ENCODE measurements around the gene GDNF.
"Not testable (repeated sequence)": the region's sequence is repeated elsewhere in the genome, so short reads cannot be mapped to it uniquely, and the experiment has no call there.

Gene GDNF

DNA sequence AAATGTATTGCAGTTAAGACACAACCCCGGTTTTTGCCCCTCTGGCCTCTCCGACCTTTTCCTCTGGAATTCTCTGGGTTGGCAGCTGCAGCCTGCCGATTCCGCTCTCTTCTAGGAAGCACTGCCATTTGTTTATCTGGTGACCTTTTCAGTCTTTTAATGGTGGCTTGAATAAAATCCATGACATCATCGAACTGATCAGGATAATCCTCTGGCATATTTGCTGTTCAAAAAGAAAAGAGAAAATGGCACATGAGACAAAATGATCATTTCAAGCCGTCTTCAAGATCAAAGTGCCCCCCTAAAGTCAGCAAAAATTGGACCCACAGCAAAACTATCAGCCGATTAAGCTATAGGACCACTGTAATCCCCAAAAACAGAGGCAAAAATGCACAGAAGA is 23.9 kb downstream of the GDNF start:
- DNase-seq, result no peak

DNA sequence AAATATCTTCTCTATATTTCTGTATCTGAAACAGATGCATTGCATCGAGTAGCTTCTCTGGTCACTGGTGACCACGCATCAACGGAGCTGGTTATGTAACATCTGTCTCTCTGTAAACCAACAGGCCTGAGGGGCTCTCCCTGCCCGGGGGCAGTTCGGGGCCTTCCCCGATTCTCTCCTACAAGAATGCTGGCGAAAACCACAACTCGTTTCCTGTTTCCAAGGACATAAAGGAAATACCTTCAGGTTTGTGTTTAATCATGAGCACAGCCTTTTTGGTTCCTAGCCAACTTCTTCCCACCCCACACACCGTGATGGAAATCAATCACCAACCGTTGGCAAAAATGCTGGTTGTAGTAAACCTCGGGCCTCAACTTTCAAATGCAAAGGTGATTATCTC is 25.1 kb downstream of the GDNF start:
- DNase-seq, result no peak

GRCh38 chr5:37812365-37812764 is 27.5 kb downstream of the GDNF start:
- DNase-seq, result no peak

DNA sequence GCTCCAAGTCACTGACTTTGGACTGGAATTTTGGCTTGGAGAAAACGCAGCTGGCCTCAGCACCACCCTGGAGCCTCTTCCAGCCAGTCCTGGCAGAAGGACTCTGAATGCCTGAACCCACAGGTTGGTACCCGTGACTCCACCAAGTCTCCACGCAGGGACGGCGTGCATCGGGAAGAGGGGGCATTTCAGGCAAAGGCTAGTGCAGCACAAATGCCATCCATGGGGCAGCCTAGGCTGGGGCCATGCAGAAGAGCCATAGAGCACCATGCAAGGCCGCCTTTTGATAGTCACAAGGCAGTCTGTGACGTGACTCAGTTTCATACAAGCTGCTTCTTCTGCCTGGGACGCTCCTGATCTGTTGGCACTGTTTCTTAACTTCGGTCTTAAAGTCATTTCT is 28.0 kb downstream of the GDNF start:
- no peak for DNase-seq

GRCh38 chr5:37810311-37810710 is 29.5 kb downstream of the GDNF start:
- DNase-seq, result no peak

DNA sequence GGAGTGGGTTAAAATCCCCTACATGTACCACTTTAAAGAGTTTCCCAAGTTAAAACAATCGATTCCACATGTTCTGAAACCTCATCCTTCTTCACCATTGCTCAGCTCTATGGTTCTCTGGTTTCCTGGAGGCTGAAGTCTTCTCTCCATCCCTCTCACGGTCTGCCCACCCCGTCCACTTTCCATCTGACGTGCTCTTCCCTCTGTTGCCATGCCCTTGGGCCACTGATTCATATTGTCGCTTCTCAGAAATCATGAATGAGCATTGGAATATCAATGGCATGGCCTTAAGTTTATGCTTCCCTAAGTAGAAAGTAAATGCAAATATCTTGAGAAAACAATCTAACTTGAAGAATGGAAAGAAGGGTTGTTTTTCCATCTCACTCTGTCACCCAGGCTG is 30.9 kb downstream of the GDNF start:
- DNase-seq, result no peak

DNA sequence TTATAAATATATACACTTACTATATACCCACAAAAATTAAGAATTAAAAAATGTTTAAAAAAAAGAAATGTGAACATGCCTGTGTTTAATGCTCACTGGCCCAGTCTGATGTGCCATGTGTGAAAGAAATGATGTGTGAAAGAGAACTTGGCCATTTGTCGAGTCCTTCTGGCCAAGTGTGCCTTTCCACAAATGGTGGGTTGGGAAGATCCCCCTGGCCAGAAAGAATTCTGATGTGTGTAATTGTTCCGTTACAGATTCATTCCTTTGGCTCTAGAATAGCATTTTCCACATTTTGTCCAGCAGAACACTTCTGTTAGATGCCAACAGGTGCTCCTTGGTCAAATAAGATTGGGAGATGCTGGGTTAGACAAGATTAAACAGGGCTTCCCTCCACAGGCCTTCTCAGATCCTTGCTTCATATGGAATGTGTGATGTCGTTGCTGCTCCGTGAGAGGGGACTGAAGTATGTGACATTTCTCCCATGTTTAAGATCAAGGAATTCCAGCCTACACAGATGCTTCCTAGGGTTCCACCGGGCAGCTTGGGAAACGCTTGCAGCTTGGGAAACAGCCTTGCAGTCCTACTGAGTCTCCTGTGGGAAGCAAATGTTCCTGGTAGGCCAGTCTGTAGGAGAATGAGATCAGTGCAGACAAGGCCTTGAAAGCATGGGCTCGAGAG is 32.1 kb downstream of the GDNF start:
- DNase-seq, result no peak

DNA sequence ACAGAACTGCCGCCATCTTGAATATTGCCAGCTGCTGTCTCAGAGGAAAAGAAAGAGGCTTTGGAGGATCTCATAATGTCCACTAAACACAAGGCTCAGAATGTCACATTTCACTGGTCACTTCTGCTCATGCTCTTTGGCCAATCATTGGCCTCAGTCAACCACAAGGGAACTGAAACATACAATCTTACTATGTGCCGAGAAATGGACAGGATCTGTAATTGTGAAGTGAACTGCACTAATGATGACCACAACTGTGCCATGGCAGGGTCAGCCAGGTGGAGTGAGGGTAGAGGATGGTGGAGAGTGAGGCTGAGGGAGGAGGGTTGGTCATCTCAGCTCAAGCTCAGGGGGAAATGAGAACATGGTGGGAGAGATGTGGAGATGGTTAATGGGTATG is 32.8 kb downstream of the GDNF start:
- DNase-seq, result no peak

- no peak for DNase-seq
Observed at GRCh38 chr5:37806476-37806875, 33.4 kb downstream of the GDNF start.

DNA sequence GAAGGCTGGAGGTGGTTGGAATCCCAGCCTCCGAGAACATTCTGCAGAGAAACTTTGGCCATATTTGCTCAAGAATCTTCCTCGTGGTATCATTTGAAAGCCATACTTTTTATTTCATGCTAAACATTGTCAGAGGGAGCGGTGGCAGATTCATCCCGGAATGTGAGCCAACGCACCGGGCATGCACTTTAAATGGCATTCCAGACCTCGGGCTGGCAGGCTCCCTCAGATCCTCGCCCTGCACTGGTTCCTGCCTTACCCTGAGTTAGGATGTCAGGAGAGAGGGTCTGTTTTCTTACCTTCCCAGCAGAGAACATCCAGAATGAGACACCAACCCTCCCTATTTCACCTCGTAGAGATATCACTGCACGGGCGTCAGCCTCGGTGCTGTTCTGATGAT is 33.8 kb downstream of the GDNF start:
- no peak for DNase-seq

- DNase-seq, result no peak
Observed at GRCh38 chr5:37804401-37804800, 35.4 kb downstream of the GDNF start.

DNA sequence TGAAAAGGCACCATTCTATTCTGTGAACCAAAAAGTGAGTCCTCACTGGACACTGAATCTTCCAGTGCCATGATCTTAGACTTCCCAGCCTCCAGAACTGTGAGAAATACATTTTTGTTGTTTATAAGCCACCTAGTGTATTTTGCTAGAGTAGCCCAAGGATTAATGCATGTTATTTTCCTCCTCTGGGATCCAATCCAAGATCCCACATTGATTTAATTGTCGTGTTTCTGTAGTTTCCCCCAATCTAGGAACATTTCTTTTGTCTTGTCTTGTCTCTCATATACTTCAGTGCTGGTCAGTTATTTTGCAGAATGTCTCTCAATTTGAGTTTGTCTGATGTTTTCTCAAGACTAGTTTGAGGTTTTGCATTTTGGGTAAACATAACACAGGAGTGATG is 36.4 kb downstream of the GDNF start:
- DNase-seq, result no peak

DNA sequence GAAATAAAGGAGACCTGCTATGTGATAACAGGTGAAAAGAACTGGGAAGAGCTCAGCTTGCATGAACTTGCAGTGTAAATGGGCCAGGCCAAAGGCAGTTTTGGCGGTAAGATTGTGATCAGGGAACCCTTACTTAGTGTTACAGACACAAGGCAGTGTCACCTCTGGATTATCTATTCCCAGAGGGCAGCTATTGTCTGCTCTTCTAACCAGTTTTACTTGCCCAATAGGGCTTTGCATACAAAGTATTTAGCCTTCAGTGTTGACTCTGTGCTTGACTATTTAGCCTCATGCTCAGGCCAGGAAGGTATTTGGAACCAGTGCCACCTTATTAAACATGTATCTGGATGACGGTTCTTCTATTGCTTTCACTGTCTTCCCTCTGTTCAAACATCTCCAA is 38.3 kb downstream of the GDNF start:
- no peak for DNase-seq

DNA sequence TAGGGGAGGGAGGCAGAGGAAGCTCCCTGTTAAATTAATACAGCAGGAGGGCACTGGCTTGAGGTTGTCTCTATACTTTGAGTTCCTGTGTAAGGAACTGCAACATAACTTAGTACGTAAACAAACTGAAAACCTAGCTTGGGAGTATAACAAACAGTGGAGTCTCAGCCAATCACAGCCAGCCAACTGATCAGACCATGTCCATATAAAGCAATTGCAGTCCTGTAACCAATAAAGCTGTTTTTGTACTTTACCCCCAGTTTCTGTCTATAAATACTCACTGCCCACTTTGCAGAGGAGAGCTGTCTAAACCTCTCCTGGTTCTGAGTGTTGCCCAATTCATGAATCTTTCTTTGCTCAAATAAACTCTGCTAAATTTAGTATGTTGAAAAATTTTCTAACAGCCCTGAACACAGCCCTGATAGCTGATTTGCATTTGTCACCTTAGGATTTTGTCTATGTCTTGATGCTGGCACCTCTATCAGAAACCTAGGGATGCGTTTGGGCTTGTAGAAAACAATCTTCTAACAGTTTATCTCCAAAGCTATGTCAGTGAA is 39.9 kb downstream of the GDNF start:
- DNase-seq, result no peak

DNA sequence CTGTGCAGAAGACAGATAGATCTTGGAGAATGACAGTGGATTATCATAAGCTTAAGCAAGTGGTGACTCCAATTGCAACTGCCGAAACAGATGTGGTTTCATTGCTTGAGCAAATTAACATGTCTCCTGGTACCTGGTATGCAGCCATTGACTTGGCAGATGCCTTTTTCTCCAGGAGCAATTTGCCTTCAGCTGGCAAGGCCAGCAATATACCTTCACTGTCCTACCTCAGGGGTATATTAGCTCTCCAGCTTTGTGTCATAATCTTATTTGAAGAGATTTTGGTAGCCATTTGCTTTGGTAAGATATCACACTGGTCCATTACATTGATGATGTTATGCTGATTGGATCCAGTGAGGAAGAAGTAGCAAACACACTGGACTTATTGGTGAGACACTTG is 43.4 kb downstream of the GDNF start:
- DNase-seq, result not testable (repeated sequence)

DNA sequence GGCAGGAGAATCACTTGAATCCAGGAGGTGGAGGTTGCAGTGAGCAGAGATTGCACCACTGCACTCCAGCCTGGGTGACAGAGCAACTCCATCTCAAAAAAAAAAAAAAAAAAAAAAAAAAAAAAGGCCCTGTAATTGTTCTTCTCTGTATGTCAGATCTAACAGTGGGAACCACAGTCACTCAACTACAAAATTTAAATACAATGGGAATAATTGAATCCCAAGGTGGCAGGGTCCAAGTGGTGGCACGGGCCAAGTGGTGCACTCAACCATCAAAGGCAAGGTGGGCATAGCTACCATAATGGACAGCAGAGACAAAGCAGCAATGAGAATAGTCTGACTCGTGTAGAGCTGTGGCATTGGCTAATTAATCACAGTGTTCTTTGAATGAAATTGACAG is 44.5 kb downstream of the GDNF start:
- not testable (repeated sequence) for DNase-seq

- DNase-seq, result no peak
Observed at GRCh38 chr5:37792975-37793631, 46.7 kb downstream of the GDNF start.

DNA sequence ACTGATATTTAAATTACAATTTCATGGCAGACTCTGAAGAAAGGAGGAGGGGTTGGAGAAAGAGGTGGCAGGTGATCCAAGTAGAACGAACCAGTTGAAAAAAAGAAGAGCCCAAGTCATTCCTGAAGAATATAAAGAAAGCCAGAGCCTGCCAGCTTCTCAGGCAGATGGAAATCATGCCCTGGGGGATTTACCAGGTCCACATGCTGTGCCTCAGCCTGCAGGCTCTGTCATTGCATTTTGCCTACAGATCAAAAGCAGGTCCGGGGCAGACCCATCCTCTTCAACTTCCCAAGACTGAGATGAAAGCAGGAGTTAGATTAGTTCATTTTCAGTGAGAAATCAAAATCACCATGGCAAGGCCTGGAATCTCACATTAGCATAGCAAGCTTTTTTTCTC is 48.5 kb downstream of the GDNF start:
- no peak for DNase-seq

DNA sequence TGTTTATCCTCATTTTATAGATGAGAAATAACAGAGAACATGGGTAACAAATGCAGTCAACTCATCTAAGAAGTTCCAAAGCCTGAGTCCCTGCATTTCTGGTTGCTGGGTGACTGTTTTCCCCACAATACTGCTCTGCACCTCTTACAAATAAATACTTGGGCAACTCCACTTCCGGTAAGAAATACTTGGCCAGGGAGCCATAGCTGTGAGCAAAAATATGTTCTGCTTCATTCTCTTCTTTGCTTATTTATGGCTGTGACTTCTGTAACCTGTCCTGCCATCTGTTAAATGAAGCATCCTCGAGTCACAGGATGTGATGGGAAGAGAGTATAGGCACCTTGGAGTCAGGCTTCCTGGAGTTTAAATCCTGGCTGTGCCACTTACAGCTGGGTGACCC is 49.9 kb downstream of the GDNF start:
- no peak for DNase-seq

- DNase-seq, result no peak
Observed at GRCh38 chr5:37787742-37788141, 52.1 kb downstream of the GDNF start.

- DNase-seq, result no peak
Observed at GRCh38 chr5:37786862-37787519, 52.9 kb downstream of the GDNF start.

DNA sequence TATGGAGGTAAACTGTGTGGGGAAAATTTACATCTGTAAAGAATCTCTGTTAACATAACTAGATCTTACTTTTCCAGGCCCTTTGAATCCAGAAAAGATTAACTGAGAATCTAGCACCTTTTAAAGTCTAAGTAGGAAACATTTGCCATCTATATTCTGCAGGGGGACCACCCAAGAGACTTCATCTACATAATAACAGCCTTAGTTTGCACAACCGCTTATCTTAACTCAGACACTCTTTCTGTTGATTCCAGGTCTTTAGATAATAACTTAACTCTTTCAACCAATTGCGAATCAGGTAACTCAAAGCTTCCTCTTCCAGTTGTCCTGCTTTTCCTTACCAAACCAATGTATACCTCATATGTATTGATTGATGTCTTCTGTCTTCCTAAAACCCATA is 53.4 kb downstream of the GDNF start:
- DNase-seq, result no peak

- DNase-seq, result not testable (repeated sequence)
Observed at GRCh38 chr5:37781409-37781808, 58.4 kb downstream of the GDNF start.
